GM10266 (cell line): Measurements from ENCODE around the gene TYK2.

Experiments
- DNase-seq: peaks from one replicate; pipeline ENCODE4 v3.0.0; 2012; ENCODE audit errors: extremely low spot score
- CTCF ChIP-seq: IDR thresholded peaks from 2 replicates; pipeline ENCODE4 v1.5.1; 2012; ENCODE audit warnings: mild to moderate bottlenecking, low read depth; ENCODE audit not compliant: control insufficient read depth, insufficient read depth; ENCODE audit errors: missing control alignments

Gene TYK2

GRCh38 chr19:10332965-10333757 lies 47.2 kb downstream of the TYK2 start, which contains the start of gene RAVER1:
RAVER1 (minus strand) TSS chr19:10333529; CDS start chr19:10333507, 22 bp downstream.
- peak; percentile 99 for DNase-seq
- no peak for TF ChIP-seq CTCF

DNA sequence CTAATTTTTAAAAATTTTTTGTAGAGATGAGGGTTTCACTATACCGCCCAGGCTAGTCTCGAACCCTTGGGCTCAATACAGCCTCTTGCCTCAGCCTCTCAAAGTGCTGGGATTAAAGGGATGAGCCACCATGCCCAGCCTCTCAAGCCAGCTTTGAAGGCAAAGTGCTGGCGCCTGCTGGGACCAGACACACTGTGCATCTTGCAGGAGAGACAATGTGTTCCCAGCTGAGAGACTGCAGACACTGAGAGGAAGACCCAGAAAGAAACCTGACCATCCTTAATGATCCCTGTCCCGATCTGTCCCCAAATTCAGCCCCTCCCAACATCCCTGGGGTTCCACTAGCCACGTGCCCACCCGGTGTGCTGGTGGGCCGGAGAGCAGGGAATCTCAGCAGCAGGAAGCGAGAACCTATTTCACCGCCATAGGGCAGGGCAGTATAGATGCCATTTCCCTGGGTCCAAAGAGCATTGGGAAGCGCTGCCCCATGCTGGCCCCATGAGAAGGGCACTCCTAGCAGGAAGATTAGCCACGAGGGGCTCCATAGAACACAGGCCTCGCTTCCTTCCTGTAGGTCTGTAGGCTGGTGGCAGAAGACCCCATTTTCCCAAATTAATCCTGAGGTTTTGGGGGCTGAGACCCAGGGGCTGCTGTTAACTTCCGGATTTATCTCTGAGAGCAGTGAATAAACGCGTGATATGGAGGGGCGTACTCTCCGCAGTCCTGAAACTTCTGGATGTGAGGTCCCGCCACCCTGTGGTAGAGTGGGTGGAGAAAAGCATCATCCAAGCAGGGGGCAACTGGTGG lies 48.0 kb downstream of the TYK2 start:
- no peak for TF ChIP-seq CTCF
- DNase-seq, result no peak

DNA sequence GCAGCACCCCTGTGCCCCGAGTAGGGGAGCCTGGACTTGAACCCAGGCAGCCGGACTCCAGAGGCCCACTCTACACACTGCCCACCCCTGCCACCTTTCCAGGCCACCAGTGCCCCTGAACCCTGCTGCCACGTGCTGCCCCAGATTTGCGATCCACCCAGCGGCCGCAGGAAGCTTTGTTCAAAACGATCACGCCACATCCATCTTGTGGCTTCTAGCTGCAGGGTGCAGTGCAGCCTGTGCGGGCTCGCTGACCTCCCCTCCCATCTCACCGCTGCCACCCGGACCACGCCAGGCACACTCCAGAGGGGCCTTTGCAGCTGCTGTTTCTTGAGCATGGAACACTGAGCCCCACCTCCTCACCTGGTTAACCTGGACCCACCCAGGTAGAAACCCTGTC lies 50.8 kb downstream of the TYK2 start:
- DNase-seq, result no peak
- TF ChIP-seq CTCF, result no peak

GRCh38 chr19:10328558-10329429 lies 51.6 kb downstream of the TYK2 start:
- no peak for DNase-seq
- no peak for TF ChIP-seq CTCF

DNA sequence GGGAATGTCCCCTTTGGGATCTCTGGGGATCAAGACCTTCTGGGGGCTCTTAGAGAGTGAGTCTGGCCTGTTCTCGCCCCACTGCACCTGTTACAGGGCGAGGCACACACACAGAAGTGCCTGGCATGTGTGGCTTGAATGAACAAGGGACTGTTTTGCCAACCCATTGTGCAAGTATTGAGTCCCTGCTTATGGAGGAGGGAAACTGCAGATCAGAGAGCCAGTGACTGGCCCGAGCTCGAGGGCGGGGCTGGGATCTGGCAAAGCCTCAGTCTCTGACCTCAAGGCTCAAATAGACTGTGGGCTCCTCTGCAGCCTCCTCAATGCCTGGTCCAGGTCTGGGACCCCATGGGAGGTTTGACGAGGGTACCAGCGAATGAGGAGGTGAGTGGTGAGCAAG lies 52.6 kb downstream of the TYK2 start:
- no peak for DNase-seq
- no peak for TF ChIP-seq CTCF

- no peak for DNase-seq
- no peak for TF ChIP-seq CTCF
These were observed 54.6 kb downstream of the TYK2 start for GRCh38 chr19:10325732-10326131.
